Activated gamma-delta T cell treated with anti-CD3 and anti-CD28 coated beads, Interleukin-2, amount 50 U/mL, for 16 hours (primary cell): ENCODE measurements around the gene PLEKHA7.
"Not testable (repeated sequence)": the region's sequence is repeated elsewhere in the genome, so short reads cannot be mapped to it uniquely, and the experiment has no call there.

Experiments
- DNase-seq: peaks from one replicate; pipeline ENCODE4 v3.0.0-alpha.2; 2020; ENCODE audit warnings: low read depth

Gene PLEKHA7

DNA sequence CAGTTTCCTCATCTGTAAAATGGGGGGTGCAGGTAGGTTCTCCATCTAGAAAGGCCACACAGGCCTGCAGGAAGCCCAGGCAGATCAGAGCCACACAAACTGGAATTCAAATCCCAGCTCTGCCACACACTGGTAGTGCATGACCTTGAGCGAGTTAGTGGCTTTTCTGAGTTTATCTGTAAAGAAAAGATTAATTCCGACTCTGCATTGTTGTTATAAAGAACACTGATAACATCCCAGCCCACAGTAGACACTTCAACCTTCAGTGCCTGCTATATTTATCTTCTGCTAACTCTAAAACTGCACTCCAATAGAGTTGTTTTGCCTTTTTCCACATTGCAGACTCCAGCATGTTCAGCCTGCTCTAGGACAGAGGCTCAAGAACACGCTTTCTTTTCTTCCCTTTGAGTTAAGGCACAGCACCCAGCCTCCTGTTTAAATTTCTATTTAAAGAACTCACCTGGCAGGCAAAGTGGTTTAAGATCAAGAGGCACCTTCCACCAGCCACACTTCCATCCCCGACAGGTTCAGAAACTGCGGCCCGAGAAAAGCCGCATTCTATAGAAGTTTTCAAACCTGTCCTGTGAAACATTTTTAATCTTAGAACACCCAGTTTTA lies 133.9 kb downstream of the PLEKHA7 start:
- no peak for DNase-seq

DNA sequence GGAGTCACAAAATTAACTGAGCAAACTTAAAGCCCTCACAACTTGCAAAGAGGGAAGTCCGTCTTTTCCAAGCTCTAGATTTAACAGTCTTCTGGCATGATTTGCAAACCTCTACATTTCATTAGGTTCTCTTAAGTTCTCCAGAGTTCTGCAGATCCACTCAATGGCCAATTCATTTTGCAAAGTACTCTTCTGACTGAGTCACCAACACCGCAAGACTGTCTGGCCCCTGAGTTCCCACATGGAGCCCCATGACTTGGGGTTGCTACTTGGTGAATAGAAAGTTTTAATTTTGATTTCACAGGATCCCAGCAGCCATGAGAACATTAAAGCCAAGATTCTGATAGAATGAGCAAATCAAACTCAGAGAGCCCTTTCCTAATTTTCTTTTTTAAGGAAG lies 134.5 kb downstream of the PLEKHA7 start:
- DNase-seq, result no peak

DNA sequence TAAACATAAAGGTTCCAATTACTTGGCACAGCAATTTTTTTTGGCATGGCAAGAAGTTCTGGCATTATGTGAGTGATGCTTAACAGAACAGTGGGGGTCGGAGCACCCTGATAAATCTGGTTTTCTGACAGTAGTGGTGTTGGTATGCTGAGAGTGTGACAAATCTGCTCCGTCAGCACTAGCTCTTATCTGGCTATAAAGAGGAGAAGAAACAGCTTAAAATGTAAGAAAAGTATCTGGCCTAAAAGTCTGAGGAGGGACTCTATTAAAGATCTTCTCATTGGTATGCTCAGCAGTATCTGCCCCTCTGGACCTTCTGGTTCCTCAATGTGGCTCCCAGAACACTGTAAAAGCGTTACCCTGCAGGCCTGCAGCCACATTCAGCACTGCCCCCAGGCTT lies 137.4 kb downstream of the PLEKHA7 start:
- DNase-seq, result no peak

DNA sequence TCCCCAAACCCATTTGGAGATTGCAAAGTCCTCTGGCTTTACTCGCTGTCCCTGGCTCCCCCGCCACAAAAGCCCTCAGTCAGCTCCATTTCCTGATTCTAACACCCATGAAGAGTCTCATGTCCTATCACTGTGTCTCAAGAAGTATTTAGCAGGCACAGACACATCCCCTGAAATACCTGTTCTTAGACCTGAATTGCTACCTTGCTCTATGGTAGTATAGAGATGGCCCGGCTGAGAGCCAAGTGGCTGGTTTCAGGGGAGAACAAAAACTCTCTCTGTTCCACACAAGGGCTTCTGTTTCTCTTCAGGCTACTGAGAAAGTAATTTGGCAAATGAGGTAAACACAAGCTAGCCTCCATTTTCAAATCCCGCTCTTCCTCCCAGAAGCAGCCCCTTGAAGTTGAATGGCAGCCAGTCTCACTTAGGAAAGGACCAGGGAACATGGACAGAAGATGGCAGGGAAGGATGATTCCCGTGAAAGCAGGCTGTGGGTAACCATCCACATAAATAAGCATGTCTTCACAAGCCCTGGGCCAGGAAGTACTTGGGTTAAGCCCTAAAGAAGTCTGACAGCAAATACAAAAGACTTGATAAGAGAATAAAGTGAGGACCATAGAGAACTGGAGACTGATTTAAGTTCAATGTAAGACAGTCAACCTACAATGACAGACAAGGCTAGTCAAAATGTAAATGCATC lies 138.0 kb downstream of the PLEKHA7 start:
- no peak for DNase-seq

DNA sequence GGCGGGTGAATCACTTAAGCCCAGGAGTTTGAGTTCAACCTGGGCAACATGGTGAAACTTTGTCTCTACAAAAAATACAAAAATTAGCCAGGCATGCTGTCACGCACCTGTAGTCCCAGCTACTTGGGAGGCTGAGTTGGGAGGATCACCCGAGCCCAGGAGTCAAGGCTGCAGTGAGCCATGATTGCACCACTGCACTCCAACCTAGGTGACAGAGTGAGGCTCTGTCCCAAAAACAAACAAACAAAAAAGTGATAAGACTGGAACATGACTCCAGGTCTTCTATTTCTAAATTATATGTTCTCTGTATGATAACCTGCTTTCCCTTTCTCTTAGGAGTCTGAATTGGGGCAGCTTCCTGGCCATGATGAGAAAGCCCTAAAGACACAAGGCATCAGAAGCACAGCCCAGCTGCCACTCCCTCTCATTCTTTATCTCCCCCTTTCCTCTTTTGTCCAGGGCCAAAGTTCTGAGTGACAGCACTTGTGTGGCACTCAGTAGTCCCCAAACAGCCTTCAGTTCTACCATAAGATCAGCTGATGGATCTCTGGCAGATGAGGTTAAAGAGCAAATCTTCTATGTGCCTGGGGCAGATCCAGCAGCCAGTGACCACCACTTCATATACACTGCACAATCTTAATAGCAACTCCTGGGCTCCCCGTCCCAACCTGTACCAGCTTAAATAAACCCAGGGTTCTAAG lies 139.8 kb downstream of the PLEKHA7 start:
- DNase-seq, result no peak

DNA sequence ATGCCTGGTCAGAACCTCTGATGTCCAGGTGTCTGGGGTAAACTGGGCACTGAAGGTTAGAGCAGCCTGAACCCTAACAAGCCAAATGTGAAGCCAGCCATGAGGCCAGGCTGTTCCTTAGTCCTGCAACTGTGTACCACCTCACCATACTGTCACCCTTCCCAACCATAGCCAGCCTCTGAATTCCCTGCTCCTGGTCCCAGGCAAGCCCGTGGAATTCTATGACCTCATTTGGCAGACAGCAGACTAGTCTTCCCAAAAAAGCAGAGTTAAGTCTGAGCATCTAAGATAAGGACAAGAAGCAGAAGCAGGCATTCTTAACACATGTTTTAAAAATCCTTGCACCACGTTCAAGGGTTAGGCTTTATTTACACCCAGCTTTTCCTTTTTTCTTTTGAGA lies 140.9 kb downstream of the PLEKHA7 start:
- DNase-seq, result no peak

DNA sequence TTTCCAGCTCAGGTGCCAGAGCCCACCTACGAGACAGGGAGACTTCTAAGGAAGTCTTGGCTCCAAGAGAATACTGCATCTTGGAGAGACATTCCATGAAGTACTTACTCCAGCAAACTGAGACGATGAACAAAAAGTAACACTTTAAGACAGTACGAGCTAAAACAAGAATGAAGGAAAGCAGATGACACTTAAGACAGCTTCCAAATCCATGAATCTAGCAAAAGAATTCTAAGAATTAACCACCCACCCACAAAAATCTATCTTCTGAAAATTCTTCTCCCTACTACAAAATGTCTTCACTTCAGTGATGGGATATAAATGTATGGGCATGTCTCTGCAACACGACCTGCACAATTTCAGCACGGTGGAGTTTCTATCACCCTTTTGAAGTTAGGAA lies 142.8 kb downstream of the PLEKHA7 start:
- no peak for DNase-seq

DNA sequence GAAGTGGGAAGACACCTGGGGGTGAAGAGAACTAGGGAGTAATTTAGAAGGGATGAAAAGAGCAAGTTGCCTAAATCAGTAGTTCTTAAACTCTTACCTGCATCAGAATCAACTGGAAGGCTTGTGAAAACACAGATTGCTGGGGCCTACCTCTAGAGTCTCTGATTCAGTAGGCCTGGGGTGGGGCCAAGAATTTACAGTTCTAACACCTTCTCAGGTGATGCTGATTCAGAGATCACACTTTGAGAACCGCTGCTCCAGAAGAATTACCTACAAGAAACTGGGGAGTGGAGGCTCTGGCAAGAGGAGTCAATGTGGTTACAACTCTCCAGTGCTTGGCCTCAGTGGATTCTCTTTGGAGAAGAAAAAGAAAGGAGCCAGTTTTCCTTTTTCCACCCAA lies 147.1 kb downstream of the PLEKHA7 start:
- no peak for DNase-seq

DNA sequence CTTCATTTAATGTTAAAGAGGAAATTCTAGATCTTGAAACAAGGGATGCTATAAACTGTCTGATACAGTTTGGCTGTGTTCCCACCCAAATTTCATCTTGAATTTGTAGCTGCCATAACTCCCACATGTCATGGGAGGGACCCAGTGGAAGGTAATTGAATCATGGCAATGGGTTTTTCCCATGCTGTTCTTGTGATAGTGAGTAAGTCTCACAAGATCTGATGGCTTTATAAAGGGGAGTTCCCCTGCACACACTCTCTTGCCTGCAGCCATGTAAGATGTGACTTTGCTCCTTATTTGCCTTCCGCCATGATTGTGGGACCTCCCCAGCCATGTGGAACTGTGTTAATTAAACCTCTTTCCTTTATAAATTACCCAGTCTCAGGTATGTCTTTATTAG lies 149.8 kb downstream of the PLEKHA7 start:
- not testable (repeated sequence) for DNase-seq

DNA sequence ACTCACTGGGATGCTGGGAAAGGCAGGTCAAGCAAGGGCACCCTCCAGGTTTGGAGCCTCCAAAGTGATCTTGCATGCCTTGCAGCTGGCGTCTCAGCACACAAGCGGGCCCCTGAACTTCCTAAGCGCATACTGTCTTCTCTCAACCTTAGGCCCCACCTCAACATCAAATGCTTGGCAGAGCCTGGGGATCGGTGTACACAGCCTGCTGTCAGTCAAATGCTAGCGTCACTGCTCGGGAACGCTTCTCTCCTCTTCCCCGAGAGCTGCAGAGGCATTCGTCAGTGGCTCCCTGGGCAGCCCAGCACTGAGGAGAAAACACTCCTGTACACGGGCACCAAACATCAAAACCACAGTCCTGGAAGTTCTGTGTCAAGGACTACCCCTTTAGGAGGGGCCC lies 150.8 kb downstream of the PLEKHA7 start:
- no peak for DNase-seq

DNA sequence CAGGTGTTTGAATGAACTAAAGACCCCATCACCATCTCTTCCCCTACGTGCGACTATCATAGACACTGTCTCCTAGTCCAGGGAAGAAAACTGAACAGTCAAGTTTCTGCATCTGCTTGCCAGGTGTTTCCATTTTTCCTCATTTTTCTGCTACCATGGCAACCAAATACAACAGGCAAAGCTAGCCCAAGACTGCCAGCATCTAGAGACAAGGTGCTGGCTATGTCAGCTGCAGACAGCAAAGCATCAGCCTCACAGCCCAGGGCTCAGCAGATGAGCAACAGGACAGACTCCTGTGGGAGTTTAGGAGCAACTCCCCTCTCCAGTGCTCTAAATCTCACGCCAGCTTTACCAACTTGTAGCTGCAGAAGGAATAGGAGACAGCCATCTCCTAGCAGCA lies 151.5 kb downstream of the PLEKHA7 start:
- DNase-seq, result no peak

DNA sequence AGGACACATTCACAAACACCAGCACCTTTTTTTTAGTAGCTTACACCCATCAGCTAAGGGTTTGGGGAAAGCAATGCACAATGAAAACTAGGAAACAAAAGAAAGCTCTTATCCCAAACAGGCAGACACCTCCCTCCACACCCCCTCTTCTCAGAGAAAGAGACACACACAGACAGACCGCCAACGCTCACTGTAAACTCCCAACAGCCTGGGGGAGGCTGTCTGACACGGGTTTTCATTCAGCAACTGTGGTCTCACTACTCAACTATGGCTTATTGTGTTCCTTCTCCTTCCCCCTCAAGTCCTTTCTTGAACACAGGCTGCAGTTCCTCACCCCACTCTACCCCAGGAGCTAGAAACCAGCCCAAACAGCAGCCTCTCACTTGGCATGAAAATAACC lies 152.4 kb downstream of the PLEKHA7 start:
- no peak for DNase-seq

DNA sequence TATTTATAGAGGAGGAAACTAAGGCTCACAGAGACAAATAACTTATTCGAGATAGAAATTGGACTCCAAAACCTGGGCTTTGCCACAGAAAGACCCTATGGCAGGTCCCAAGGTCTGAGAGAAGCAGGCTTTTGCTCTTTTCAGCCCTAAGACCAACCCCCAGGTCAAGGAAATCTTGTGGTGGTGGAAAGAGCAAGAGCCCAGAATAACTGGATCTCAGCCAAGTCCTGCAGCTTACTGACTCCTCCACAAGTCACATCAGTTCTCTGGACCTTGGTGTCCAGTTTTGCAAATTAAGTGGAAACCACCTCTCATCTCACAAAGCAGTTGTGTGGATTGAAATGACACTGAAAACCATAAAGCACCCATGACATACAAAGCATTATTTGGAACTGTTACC lies 153.6 kb downstream of the PLEKHA7 start:
- no peak for DNase-seq

DNA sequence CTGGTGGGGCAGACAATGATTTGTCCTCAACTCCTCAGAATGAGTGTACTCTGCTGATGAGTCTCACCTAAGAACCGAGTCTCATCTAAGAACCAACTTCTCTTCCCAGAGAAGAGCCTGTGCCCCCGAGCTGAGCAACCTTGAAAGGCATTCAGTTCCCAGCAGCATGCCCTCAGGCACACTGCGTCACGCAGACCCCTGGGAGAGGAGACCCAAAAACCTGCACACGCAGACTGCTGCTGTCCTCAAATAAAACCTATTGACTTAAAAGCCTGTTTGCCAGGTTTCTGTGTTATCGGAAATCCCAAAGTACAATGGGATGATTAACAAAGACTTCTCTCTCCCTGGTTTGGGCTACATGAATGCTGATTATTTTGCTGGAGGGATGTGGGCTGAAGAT lies 154.6 kb downstream of the PLEKHA7 start:
- no peak for DNase-seq

DNA sequence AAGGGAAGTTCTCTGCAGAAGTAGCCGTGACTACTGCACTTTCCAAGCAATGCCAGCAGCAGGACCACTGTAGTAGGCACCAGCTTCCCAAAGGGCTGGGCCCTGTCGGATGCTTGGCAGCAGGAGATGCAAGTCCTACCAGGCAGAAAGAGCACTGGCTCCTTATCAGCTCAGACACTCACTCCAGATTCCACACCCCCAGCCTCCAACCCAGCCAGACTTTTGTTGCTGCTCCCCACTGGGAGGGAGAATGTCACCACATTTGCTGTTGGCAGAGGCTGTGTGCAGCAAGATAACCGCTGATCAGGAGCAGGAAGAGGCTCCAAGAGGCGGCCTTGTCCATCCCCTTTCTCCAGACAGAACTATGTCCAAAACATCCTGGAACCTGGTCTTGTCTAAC lies 157.0 kb downstream of the PLEKHA7 start:
- no peak for DNase-seq

DNA sequence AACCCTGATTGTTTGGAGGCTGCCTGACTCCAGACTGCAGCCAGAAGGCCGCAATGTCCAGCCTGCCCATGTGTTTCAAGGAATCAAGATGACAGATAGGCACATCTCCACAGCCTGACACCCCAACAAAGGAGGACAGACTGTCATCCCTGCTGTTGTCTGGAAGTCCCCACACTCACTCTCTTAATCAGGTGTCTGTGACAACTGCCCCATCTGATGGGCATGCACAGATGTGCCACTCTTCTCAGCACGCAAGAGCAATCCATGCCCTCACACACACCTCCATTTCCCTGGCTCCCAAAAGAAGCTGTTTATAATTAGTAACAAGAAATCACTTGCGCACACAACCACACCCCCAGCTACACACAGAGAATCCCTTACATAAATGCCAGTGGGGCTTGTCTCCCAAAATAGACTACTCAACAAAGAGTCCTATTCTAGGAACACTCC lies 158.2 kb downstream of the PLEKHA7 start:
- DNase-seq, result no peak

DNA sequence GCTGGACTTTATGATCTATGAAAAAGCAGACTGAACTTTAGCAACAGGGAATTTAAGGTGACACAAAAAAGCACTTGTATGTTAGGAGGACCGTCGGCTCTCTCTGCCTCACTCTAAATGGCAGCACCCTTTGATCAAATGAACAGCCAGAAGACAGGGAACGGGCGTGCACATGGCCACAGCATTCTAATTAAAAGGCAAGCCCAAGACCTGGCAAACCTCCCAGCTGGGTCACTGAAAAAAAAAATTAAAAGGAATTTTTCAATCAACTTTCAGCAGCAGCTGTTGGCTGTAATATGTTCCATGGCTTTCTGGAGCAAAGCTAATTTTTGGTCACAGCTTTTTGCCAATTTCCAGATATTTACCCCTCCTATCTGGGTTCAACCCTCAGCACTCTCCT lies 159.2 kb downstream of the PLEKHA7 start:
- no peak for DNase-seq

DNA sequence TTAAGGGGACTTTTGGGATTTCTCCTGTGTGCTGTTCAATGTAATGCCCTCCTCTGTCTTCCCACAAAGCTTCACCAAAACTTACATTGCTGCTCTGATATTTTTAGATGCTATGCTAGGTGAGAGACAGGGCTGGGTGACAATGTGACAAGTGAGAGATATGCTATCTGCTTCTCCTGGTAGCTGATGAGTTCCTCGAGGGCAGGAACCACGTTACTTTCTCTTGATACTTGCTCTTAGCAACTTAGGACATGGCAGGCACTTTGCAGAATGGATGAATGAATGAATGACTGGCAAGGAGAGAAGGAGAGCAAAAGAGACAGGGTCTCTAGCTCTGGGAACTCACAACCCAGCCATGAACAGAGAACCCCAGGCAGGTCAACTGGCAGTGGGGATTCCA lies 160.4 kb downstream of the PLEKHA7 start:
- no peak for DNase-seq

DNA sequence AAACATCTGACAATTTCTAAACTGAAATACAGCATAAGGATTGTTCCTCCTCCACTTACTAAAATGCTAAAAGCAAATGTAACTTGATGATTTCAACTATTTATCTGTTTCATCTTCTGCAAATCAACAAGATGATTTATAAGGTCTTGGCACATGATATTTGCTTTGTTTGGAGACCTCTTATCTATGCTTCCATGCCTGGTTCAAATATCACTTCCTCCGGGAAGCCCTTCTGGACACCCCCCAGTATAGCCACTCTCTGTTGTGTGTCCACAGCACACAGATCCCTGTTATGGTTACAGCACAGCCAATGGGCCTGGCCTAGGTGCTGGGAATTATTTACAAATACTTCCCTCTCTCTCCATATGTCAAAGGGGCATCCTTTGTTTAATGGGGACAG lies 160.9 kb downstream of the PLEKHA7 start:
- DNase-seq, result no peak

DNA sequence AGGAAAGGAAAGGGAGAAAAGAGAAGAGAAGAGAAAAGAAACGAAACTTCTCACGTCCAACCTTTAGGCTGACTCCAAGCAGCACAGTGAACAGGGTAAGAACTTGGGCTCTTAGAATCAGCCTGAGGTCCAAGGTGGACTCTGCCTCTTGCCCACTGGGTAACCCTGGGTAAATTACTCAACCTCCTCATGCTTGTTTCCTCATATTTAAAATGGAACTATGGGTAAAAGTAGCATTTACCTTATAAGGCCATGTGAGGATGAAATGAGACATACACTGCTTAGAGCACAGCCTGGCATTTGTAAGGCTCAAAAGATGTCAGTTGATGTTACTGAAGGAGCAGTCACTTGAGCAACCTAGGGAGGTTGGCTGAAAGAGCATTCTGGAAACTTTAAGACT lies 167.9 kb downstream of the PLEKHA7 start:
- no peak for DNase-seq

DNA sequence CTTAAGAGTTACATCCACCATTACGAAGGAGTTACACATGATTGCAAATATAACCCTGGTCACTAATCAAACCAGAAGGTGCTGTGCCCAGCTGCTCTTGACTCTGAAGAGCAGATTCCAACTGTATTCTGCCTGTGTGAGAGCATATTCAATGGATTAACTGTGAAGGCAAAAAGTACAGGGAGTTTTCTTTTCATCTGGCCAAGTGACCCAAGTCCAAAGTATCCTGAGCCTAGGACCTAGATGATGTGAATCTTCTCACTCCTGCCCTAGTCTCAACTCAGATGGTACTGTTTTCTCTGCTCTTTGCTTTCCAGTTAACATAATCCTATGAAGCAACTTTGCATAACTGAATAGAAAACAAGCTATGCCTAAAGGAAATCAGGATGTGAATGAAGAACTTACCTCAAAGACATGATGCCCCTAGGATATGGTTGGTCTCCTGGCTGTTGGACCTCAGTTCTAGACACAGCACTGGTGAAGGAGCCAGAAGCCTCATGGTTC lies 169.9 kb downstream of the PLEKHA7 start:
- DNase-seq, result no peak

DNA sequence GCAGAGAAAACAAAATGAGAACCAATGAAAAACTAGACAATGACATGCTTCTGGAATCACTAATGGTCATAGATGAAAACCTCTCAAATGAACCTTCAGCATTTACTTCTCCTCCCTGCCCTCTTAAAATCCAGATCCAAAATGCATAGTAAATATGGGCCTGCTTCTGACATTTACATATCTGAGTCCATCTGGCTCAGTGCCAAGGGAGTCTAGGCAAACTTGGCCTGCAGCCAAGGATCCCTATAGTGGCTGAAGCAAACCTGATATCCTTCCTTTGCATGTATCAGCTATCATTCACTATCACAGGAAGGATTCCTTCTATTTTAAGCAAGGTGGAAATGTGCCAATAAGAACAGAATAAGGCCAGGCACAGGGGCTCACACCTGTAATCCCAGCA lies 170.9 kb downstream of the PLEKHA7 start:
- no peak for DNase-seq

DNA sequence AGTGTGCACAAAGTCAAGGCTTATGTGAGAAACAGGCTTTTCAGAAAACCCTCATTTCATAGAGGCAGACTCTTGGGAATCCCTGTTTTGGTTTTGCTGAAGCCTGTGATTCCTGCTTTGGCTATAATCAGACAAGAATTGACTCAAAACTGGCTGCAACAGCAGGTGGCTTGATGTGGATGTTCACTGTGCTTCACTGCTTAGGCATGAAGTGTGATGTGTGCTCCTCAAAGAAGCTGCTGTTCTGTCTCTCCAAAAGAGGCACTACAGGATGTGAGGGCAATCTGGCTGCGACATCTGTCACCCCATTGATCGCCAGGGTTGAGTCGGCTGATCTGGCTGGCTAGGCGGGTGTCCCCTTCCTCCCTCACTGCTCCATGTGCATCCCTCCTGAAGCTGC lies 172.2 kb downstream of the PLEKHA7 start:
- no peak for DNase-seq
